Left ventricle myocardium inferior (tissue), 1 donor: ENCODE results near the gene FBXL12. TPM values are rescaled to one million over a fixed set of nuclear protein-coding genes. Genes with fewer than 3 reads are reported as not detected.
A peak's percentile ranks its signal among the peaks of the same experiment; 100 is the strongest.

Experiments
- DNase-seq: peaks from one replicate; pipeline ENCODE4 v3.0.0-alpha.2; 2020
- H3K27ac ChIP-seq: fragments of 200-600 bp; replicated peaks from 2 replicates; pipeline ENCODE4 v1.8.0; 2021
- H3K27me3 ChIP-seq: fragments of 200-600 bp; 2 replicates; pipeline ENCODE4 v1.8.0; 2021; ENCODE audit warnings: low read depth
- H3K36me3 ChIP-seq: fragments of 200-600 bp; 2 replicates; pipeline ENCODE4 v1.8.0; 2021
- H3K4me1 ChIP-seq: fragments of 200-600 bp; 2 replicates; pipeline ENCODE4 v1.8.0; 2021
- H3K4me3 ChIP-seq: fragments of 200-600 bp; 2 replicates; pipeline ENCODE4 v1.8.0; 2021; ENCODE audit warnings: mild to moderate bottlenecking, moderate library complexity
- H3K9me3 ChIP-seq: fragments of 200-600 bp; replicated peaks from 2 replicates; pipeline ENCODE4 v1.8.0; 2021
- CTCF ChIP-seq: fragments of 200-600 bp; IDR thresholded peaks from 2 replicates; pipeline ENCODE4 v1.8.0; 2021; ENCODE audit warnings: antibody characterized with exemption, mild to moderate bottlenecking, borderline replicate concordance
- intact Hi-C: fragments of 100-400 bp; cut with micrococcal nuclease; formaldehyde crosslinking; loops from one replicate; pipeline ENCODE4 v1.11.0; 2022
- total RNA-seq: library from RNA; stranded (reverse); fragmentation: NEBNext Ultra II Directional; extraction: Animal tissue kit (Norgen Biotek cat#: 25700); gene quantifications from one replicate; pipeline ENCODE4 v1.2.1, GENCODE V29; 2021
- donor health status: DM: no; HTN: yes; CAD: no; lungs with severe emphysema.

Gene FBXL12
- total RNA-seq, 1 donor from 2014 or later: 10.0 TPM

DNA sequence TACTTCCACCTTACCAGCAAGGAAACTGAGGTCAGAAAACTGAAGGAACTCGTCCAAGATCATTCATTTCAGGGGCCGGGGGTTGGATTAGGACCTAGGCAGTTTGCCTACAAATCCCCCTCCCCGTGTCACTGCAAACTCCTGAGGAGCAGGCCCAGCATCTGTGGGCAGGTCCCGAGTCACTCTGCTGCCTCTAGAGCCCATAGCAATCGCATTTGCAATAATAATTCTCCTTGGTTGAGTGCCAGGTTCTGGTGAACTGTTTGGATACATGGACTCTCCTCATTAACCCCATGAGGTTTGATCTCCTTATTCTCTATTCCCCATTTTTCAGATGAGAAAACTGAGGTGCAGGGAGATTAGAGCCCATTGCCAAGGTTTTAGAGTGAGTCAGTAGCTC lies 17.1 kb upstream of the FBXL12 start:
- Histone ChIP-seq H3K4me1 (peaks cover 48% of the 10 kb centered on the region), H3K9me3 (no peaks in the 10 kb centered on the region), H3K27ac (no peak overlapping the region), H3K36me3 (peaks cover 29% of the 10 kb centered on the region), H3K27me3 (no peaks in the 10 kb centered on the region), H3K4me3 (peak overlapping the region; percentile 94)
- intact Hi-C loops: no loop called here
- no peak for TF ChIP-seq CTCF
- no peak for DNase-seq

GRCh38 chr19:9835507-9835949 lies 16.6 kb upstream of the FBXL12 start:
- intact Hi-C loops: no loop called here
- H3K4me1 ChIP-seq: peaks cover 48% of the 10 kb centered on the region
- H3K9me3 ChIP-seq: no peaks in the 10 kb centered on the region
- DNase-seq: no peak
- H3K36me3 ChIP-seq: peaks cover 27% of the 10 kb centered on the region
- H3K4me3 ChIP-seq: peak overlapping the region; percentile 94
- no peak for TF ChIP-seq CTCF
- H3K27me3 ChIP-seq: no peaks in the 10 kb centered on the region
- peak overlapping the region; percentile 79 for H3K27ac ChIP-seq

GRCh38 chr19:9834726-9835506 lies 16.0 kb upstream of the FBXL12 start, which contains the start of gene PIN1:
TSS of gene PIN1 (plus strand) at chr19:9835318. CDS start at chr19:9835345, 27 bp downstream.
- peaks cover 48% of the 10 kb centered on the region for H3K4me1 ChIP-seq
- peak within 1 kb of the TSS; percentile 94 for H3K4me3 ChIP-seq
- peak; percentile 99 for DNase-seq
- H3K36me3 ChIP-seq: peaks cover 27% of the 10 kb centered on the region
- peak; percentile 79 for TF ChIP-seq CTCF
- H3K27ac ChIP-seq: peak within 1 kb of the TSS; percentile 79
- H3K9me3 ChIP-seq: no peaks in the 10 kb centered on the region
- intact Hi-C loops: no loop called here
- H3K27me3 ChIP-seq: no peaks in the 10 kb centered on the region

GRCh38 chr19:9834307-9834725 lies 15.4 kb upstream of the FBXL12 start:
- peak overlapping the region; percentile 94 for H3K4me3 ChIP-seq
- intact Hi-C loops: no loop called here
- peaks cover 47% of the 10 kb centered on the region for H3K4me1 ChIP-seq
- peaks cover 27% of the 10 kb centered on the region for H3K36me3 ChIP-seq
- TF ChIP-seq CTCF: no peak
- H3K9me3 ChIP-seq: no peaks in the 10 kb centered on the region
- no peak for DNase-seq
- H3K27me3 ChIP-seq: no peaks in the 10 kb centered on the region
- H3K27ac ChIP-seq: peak overlapping the region; percentile 79

GRCh38 chr19:9828551-9829063 lies 9.7 kb upstream of the FBXL12 start:
- H3K27me3 ChIP-seq: no peaks in the 10 kb centered on the region
- peak overlapping the region; percentile 99 for H3K4me3 ChIP-seq
- H3K27ac ChIP-seq: peak overlapping the region; percentile 85
- H3K36me3 ChIP-seq: peaks cover 15% of the 10 kb centered on the region
- no peak for TF ChIP-seq CTCF
- DNase-seq: no peak
- intact Hi-C loops: no loop called here
- no peaks in the 10 kb centered on the region for H3K9me3 ChIP-seq
- peaks cover 38% of the 10 kb centered on the region for H3K4me1 ChIP-seq
